GM13976 (cell line): ENCODE results near the gene RIMS3.

Experiments
- DNase-seq: peaks from one replicate; pipeline ENCODE4 v3.0.0; 2012; ENCODE audit warnings: low spot score
- CTCF ChIP-seq: IDR thresholded peaks from 2 replicates; pipeline ENCODE4 v1.5.1; 2012; ENCODE audit warnings: borderline replicate concordance, mild to moderate bottlenecking; ENCODE audit not compliant: insufficient read depth; ENCODE audit errors: extremely low read depth, missing control alignments, control extremely low read depth
- in situ Hi-C: fragments of 300-500 bp; cut with MboI; formaldehyde crosslinking; loops from one replicate; pipeline ENCODE4 v1.12.0; 2022; ENCODE audit warnings: low sequenced_read_pairs, mixed read lengths, inconsistent platforms; ENCODE audit not compliant: unreplicated experiment

RIMS3 gene

GRCh38 chr1:40665335-40666171 is at the start of gene RIMS3:
Gene RIMS3 (minus strand): TSS chr1:40665682. CDS start chr1:40641925, 23,757 bp downstream.
- in situ Hi-C loops: no loop called here
- peak; percentile 38 for TF ChIP-seq CTCF

GRCh38 chr1:40712997-40713396 is 47.5 kb upstream of the RIMS3 start:
- peak; percentile 46 for DNase-seq
- no peak for TF ChIP-seq CTCF
- in situ Hi-C loops: no loop called here

More at GRCh38 chr1:40665335-40666171, at the start of gene RIMS3:
- peak; percentile 98 for DNase-seq

GRCh38 chr1:40712405-40712944 is 47.0 kb upstream of the RIMS3 start:
- TF ChIP-seq CTCF: no peak
- no peak for DNase-seq
- in situ Hi-C loops: no loop called here

- in situ Hi-C loops: no loop called here
- no peak for TF ChIP-seq CTCF
- no peak for DNase-seq
Measured at GRCh38 chr1:40711465-40712404, 46.3 kb upstream of the RIMS3 start.

GRCh38 chr1:40710581-40711315 is 45.3 kb upstream of the RIMS3 start:
- in situ Hi-C loops: no loop called here
- DNase-seq: no peak
- TF ChIP-seq CTCF: no peak
